Vagina (tissue), 2 donors: ENCODE measurements around the gene SERPINE1. TPM values are rescaled to one million over a fixed set of nuclear protein-coding genes. Genes with fewer than 3 reads are reported as not detected.

ENCODE experiments used
- DNase-seq, 2 donors: peaks; one replicate each; pipeline ENCODE4 v3.0.0-alpha.2; 2017; ENCODE audit errors: extremely low spot score in 2 of 2
- H3K27ac ChIP-seq: fragments of 200-600 bp; sonication (generic); one replicate; pipeline ENCODE4 v1.5.1; 2019
- H3K27me3 ChIP-seq: fragments of 200-600 bp; sonication (generic); one replicate; pipeline ENCODE4 v1.5.1; 2019
- H3K36me3 ChIP-seq, 2 donors: fragments of 200-600 bp; sonication (generic); one replicate each; pipeline ENCODE4 v1.5.1; 2017 to 2019
- H3K4me1 ChIP-seq: fragments of 200-600 bp; sonication (generic); one replicate; pipeline ENCODE4 v1.5.1; 2019
- H3K4me3 ChIP-seq, 2 donors: fragments of 200-600 bp; sonication (generic); 1 replicate in 1 of 2; 2 replicates in 1 of 2; pipeline ENCODE4 v1.5.1; 2016 to 2019
- H3K9me3 ChIP-seq: fragments of 200-600 bp; sonication (generic); one replicate; pipeline ENCODE4 v1.5.1; 2019
- CTCF ChIP-seq, 3 experiments: fragments of 450-650 bp in 2 of 3; fragments of 200-600 bp in 1 of 3; sonication (generic) in 1 of 3; IDR thresholded peaks; one replicate each; pipeline ENCODE4 v1.5.1; 2017 to 2019; ENCODE audit warnings: antibody characterized with exemption in 3 of 3, mild to moderate bottlenecking in 2 of 3, moderate library complexity in 2 of 3
- POLR2A ChIP-seq, 2 donors: fragments of 450-650 bp; IDR thresholded peaks; one replicate each; pipeline ENCODE4 v1.6.1; 2017; ENCODE audit warnings: antibody characterized with exemption in 2 of 2, mild to moderate bottlenecking in 2 of 2, moderate library complexity in 2 of 2
- POLR2AphosphoS5 ChIP-seq, 2 donors: sonication (generic); formaldehyde crosslinking; IDR thresholded peaks; one replicate each; pipeline ENCODE4 v1.9.0; 2017; ENCODE audit warnings: antibody characterized with exemption in 2 of 2, mild to moderate bottlenecking in 2 of 2, low read depth in 1 of 2; ENCODE audit not compliant: insufficient read depth in 1 of 2
- intact Hi-C: fragments of 100-400 bp; cut with DNase I; formaldehyde crosslinking; loops from one replicate; pipeline ENCODE4 v1.15.1; 2023
- total RNA-seq: library from RNA; depleted of rRNA; stranded (reverse); fragments of >200 nt; gene quantifications from one replicate; pipeline ENCODE4 v1.2.3, GENCODE V29; 2016

The SERPINE1 gene
- total RNA-seq, 1 donor from 2014 or later, result 14.7 TPM

GRCh38 chr7:101085162-101085964 is 41.5 kb upstream of the SERPINE1 start, which contains the start of gene TRIM56:
Gene TRIM56, plus strand, starts transcription at chr7:101085481. Its CDS starts 1,832 bp downstream, at chr7:101087313.
- peak within 1 kb of the TSS; percentile 76 to 90 for H3K4me3 ChIP-seq
- peaks cover 0 to 25% of the 10 kb centered on the region in 2 donors for H3K36me3 ChIP-seq
- no peaks in the 10 kb centered on the region for H3K9me3 ChIP-seq
- no peaks in the 10 kb centered on the region for H3K27me3 ChIP-seq
- DNase-seq, result peak in 1 of 2 donors; percentile 94
- peaks cover 35% of the 10 kb centered on the region for H3K4me1 ChIP-seq
- TF ChIP-seq CTCF (IDR thresholded peaks at IDR 0.05), result no peak
- peak; percentile 40 to 85 for TF ChIP-seq POLR2AphosphoS5 (IDR thresholded peaks at IDR 0.05; ENCODE audit: insufficient read depth in 1 of 2, low read depth in 1 of 2)
- TF ChIP-seq POLR2A (IDR thresholded peaks at IDR 0.05), result peak in 1 of 2 donors; percentile 47
- intact Hi-C loops, result loop anchor here (5.0 kb wide), 1 partner anchor 42 kb away; the partner anchor contains the start of gene SERPINE1
- H3K27ac ChIP-seq, result peak within 1 kb of the TSS; percentile 94

GRCh38 chr7:101087334-101088068 is 39.4 kb upstream of the SERPINE1 start:
- peaks cover 35% of the 10 kb centered on the region for H3K4me1 ChIP-seq
- peak overlapping the region in 1 of 2 donors; percentile 76 for H3K4me3 ChIP-seq
- intact Hi-C loops, result loop anchor here (5.0 kb wide), 1 partner anchor 40 kb away; the partner anchor contains the start of gene SERPINE1
- no peak for DNase-seq
- H3K27ac ChIP-seq, result no peak overlapping the region
- H3K27me3 ChIP-seq, result no peaks in the 10 kb centered on the region
- TF ChIP-seq POLR2AphosphoS5 (IDR thresholded peaks at IDR 0.05; ENCODE audit: insufficient read depth in 1 of 2, low read depth in 1 of 2) (no peak), CTCF (IDR thresholded peaks at IDR 0.05) (no peak), POLR2A (IDR thresholded peaks at IDR 0.05) (no peak)
- no peaks in the 10 kb centered on the region for H3K9me3 ChIP-seq
- peaks cover 0 to 25% of the 10 kb centered on the region in 2 donors for H3K36me3 ChIP-seq

- Histone ChIP-seq H3K4me1 (peaks cover 35% of the 10 kb centered on the region), H3K9me3 (no peaks in the 10 kb centered on the region), H3K27ac (no peak overlapping the region), H3K27me3 (no peaks in the 10 kb centered on the region), H3K4me3 (no peak overlapping the region), H3K36me3 (peaks cover 0 to 25% of the 10 kb centered on the region in 2 donors)
- TF ChIP-seq POLR2AphosphoS5 (IDR thresholded peaks at IDR 0.05; ENCODE audit: insufficient read depth in 1 of 2, low read depth in 1 of 2) (no peak), CTCF (IDR thresholded peaks at IDR 0.05) (no peak), POLR2A (IDR thresholded peaks at IDR 0.05) (no peak)
- intact Hi-C loops, result loop anchor here (5.0 kb wide), 1 partner anchor 39 kb away; the partner anchor contains the start of gene SERPINE1
- DNase-seq, result no peak
These were observed 38.9 kb upstream of the SERPINE1 start for GRCh38 chr7:101088069-101088425.

- TF ChIP-seq POLR2AphosphoS5 (IDR thresholded peaks at IDR 0.05; ENCODE audit: insufficient read depth in 1 of 2, low read depth in 1 of 2), result no peak
- TF ChIP-seq CTCF (IDR thresholded peaks at IDR 0.05), result no peak
- TF ChIP-seq POLR2A (IDR thresholded peaks at IDR 0.05), result no peak
- Histone ChIP-seq H3K27me3 (no peaks in the 10 kb centered on the region), H3K27ac (no peak overlapping the region), H3K4me1 (peaks cover 35% of the 10 kb centered on the region), H3K4me3 (no peak overlapping the region), H3K36me3 (peaks cover 0 to 25% of the 10 kb centered on the region in 2 donors), H3K9me3 (no peaks in the 10 kb centered on the region)
- DNase-seq, result no peak
- intact Hi-C loops, result loop anchor here (5.0 kb wide), 1 partner anchor 38 kb away; the partner anchor contains the start of gene SERPINE1
These were observed 37.9 kb upstream of the SERPINE1 start for GRCh38 chr7:101088858-101089529.
